Measurements from ENCODE around the gene KCNIP4. TPM values are rescaled to one million over a fixed set of nuclear protein-coding genes. Genes with fewer than 3 reads are reported as not detected.

Gene KCNIP4
- total RNA-seq, 1 donor from 2014 or later: 30.4 TPM

GRCh38 chr4:21118301-21118700 is 830.3 kb downstream of the KCNIP4 start:
- no peaks in the 10 kb centered on the region for H3K4me1 Mint-ChIP-seq (ENCODE audit: low read depth, unreplicated experiment)
- peaks cover 1% of the 10 kb centered on the region for H3K27me3 Mint-ChIP-seq (ENCODE audit: unreplicated experiment)
- no peaks in the 10 kb centered on the region for H3K36me3 Mint-ChIP-seq (ENCODE audit: unreplicated experiment)
- no peaks in the 10 kb centered on the region for H3K9me3 Mint-ChIP-seq (ENCODE audit: unreplicated experiment)
- H3K4me3 Mint-ChIP-seq (ENCODE audit: unreplicated experiment): no peak overlapping the region
- no peak overlapping the region for H3K27ac Mint-ChIP-seq (ENCODE audit: unreplicated experiment)
- no peak for DNase-seq
- TF ChIP-seq CTCF (IDR thresholded peaks at IDR 0.05; ENCODE audit: partially characterized antibody, unreplicated experiment): no peak

- H3K27ac Mint-ChIP-seq (ENCODE audit: unreplicated experiment): no peak overlapping the region
- TF ChIP-seq CTCF (IDR thresholded peaks at IDR 0.05; ENCODE audit: partially characterized antibody, unreplicated experiment): no peak
- no peak for DNase-seq
- no peaks in the 10 kb centered on the region for H3K9me3 Mint-ChIP-seq (ENCODE audit: unreplicated experiment)
- H3K27me3 Mint-ChIP-seq (ENCODE audit: unreplicated experiment): peaks cover 1% of the 10 kb centered on the region
- H3K4me1 Mint-ChIP-seq (ENCODE audit: low read depth, unreplicated experiment): no peaks in the 10 kb centered on the region
- H3K4me3 Mint-ChIP-seq (ENCODE audit: unreplicated experiment): no peak overlapping the region
- no peaks in the 10 kb centered on the region for H3K36me3 Mint-ChIP-seq (ENCODE audit: unreplicated experiment)
These were observed 830.9 kb downstream of the KCNIP4 start for GRCh38 chr4:21117541-21118180.

GRCh38 chr4:21113496-21114223 is 834.9 kb downstream of the KCNIP4 start:
- Mint-ChIP-seq H3K4me1 (ENCODE audit: low read depth, unreplicated experiment) (no peaks in the 10 kb centered on the region), H3K36me3 (ENCODE audit: unreplicated experiment) (no peaks in the 10 kb centered on the region), H3K27ac (ENCODE audit: unreplicated experiment) (no peak overlapping the region), H3K4me3 (ENCODE audit: unreplicated experiment) (no peak overlapping the region), H3K9me3 (ENCODE audit: unreplicated experiment) (no peaks in the 10 kb centered on the region), H3K27me3 (ENCODE audit: unreplicated experiment) (peaks cover 1% of the 10 kb centered on the region)
- TF ChIP-seq CTCF (IDR thresholded peaks at IDR 0.05; ENCODE audit: partially characterized antibody, unreplicated experiment): no peak
- no peak for DNase-seq

GRCh38 chr4:21102667-21103066 is 845.9 kb downstream of the KCNIP4 start:
- peaks cover 2% of the 10 kb centered on the region for H3K9me3 Mint-ChIP-seq (ENCODE audit: unreplicated experiment)
- no peak for TF ChIP-seq CTCF (IDR thresholded peaks at IDR 0.05; ENCODE audit: partially characterized antibody, unreplicated experiment)
- H3K36me3 Mint-ChIP-seq (ENCODE audit: unreplicated experiment): peaks cover 4% of the 10 kb centered on the region
- no peak for DNase-seq
- no peak overlapping the region for H3K27ac Mint-ChIP-seq (ENCODE audit: unreplicated experiment)
- H3K27me3 Mint-ChIP-seq (ENCODE audit: unreplicated experiment): no peaks in the 10 kb centered on the region
- no peaks in the 10 kb centered on the region for H3K4me1 Mint-ChIP-seq (ENCODE audit: low read depth, unreplicated experiment)
- no peak overlapping the region for H3K4me3 Mint-ChIP-seq (ENCODE audit: unreplicated experiment)

DNA sequence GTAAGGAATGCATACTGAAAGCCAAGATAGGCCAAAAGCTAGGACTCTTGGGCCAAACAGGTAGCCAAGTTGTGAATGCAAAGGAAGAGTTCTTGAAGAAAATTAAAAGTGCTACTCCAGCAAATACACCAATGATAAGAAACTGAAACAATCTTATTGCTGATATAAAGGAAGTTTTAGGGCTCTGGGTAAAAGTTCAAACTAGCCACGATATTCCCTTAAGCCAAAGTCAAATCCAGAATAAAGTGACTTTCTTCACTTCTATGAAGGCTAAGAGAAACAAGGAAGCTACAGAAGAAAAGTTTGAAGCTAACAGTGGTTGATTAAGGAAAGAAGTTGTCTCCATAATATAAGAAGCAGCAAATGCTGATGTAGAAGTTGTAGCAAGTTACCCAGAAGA is 850.7 kb downstream of the KCNIP4 start:
- no peaks in the 10 kb centered on the region for H3K4me1 Mint-ChIP-seq (ENCODE audit: low read depth, unreplicated experiment)
- DNase-seq: no peak
- peaks cover 2% of the 10 kb centered on the region for H3K9me3 Mint-ChIP-seq (ENCODE audit: unreplicated experiment)
- peaks cover 4% of the 10 kb centered on the region for H3K36me3 Mint-ChIP-seq (ENCODE audit: unreplicated experiment)
- no peak overlapping the region for H3K27ac Mint-ChIP-seq (ENCODE audit: unreplicated experiment)
- H3K4me3 Mint-ChIP-seq (ENCODE audit: unreplicated experiment): no peak overlapping the region
- peaks cover 2% of the 10 kb centered on the region for H3K27me3 Mint-ChIP-seq (ENCODE audit: unreplicated experiment)
- no peak for TF ChIP-seq CTCF (IDR thresholded peaks at IDR 0.05; ENCODE audit: partially characterized antibody, unreplicated experiment)

Data from glutamatergic neuron (in vitro differentiated cells).